SHP77 (cell line): ENCODE measurements around the gene GNB1L.

ENCODE experiments used
- DNase-seq, 2 experiments: peaks; one replicate each; lab custom pipeline; 2025; lab: John Stamatoyannopoulos, UW

GNB1L gene

DNA sequence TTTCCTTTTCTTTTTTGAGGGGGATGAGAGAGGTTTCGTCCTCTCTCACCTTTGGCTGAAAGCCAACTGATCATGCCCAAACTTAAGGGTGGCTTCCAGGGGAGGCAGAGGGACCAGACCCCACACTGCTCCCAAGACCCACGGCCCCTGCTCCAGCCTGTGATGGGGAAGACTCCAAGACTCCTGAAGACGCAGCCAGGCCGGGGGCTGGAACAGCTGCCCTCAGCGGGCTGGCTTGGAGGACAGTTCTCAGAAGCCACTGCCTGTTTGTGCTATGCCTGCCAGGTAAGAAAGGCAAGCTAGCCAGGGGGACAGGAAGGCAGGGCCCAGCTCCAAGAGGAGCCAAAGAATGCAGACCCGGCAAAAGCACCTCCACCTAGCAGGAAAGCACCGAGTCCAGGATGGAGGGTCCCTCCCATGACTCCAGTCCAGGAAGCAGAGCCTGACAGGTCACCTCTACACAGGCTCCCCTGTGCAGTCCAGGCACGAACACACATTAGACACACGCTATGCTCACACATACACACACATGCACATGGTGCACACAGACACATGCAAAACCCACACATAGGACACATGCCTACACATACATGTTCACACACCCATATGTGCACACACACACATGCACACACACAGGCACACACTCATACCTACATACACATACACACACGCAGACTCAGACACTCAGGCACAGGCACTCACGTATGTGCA, 31.3 kb downstream of the GNB1L start:
- DNase-seq = no peak

DNA sequence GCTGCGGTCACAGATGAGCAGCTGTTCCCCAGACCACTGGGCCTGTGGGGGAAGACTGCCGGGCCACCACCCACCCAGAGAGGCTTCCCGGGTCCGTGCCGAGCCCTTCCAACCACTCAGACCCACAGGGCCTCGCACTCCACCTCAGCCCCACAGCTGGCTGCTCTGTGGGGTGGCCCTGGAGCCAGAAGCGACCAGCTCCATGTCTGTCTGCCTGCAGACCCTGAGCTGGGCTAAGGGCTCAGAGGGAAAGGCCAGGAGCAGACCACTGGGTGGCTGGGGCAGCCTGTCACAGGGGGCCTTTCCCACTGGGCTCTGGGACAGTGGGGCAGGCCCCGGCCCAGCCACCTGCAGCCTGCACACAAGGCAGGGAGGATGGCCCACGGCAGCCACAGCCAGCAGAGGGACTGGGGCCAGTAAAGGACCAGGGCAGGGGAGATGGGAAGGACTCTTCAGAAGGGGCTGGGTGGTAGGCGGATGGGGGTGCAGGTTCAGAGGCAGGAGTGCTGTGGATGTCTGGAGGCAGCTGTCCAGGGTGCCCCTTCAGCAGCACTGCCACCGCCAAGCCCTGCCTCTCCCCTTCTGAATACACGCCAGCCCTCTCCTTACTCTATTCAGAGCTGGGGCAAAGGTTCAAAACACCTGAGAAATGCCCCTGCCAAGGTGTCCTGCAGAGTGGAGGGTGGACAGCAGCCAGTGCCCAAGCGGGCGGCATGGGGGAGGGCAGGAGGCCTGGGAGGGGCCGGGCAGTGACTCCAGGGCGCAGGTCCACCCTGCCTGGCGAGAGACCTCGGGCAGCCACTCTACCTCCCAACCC, 32.2 kb downstream of the GNB1L start:
- no peak for DNase-seq

DNA sequence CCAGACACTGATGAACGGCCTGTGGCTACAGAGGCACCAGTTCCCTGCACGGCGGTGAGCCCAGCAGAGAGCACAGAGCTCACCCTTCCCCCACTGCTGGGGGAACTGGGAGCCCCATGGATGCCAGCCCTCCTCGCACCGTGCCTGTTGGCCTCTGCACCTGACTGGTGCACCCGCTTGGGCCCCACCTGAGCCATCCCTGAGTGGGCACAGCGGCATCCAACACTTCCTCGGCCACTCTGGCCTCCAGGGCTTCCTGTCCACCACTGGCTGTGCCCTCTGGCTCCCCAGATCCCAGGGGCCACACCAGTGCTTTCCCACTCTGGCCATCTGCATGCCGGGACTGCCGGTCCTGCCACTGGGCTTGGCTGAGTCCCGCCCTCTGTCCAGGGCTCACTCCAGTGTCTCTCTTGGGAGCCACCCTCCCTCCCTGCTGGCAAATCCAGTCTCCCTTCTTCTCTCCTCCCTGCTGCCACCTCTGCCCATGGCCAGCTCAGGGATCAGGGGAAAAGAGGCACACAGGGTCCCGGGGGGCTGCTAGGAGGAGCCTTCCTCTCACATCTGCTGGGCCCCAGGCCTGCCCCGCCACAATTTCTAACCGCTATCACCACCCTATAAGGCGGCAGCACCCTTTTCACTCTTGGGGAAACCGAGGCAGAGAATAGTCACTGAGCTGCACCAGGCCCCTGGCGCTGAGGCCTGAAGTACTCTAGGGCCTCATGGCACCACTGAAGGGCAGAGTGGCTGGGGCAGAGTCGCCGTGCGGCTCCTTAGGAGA, 33.0 kb downstream of the GNB1L start:
- DNase-seq = no peak

DNA sequence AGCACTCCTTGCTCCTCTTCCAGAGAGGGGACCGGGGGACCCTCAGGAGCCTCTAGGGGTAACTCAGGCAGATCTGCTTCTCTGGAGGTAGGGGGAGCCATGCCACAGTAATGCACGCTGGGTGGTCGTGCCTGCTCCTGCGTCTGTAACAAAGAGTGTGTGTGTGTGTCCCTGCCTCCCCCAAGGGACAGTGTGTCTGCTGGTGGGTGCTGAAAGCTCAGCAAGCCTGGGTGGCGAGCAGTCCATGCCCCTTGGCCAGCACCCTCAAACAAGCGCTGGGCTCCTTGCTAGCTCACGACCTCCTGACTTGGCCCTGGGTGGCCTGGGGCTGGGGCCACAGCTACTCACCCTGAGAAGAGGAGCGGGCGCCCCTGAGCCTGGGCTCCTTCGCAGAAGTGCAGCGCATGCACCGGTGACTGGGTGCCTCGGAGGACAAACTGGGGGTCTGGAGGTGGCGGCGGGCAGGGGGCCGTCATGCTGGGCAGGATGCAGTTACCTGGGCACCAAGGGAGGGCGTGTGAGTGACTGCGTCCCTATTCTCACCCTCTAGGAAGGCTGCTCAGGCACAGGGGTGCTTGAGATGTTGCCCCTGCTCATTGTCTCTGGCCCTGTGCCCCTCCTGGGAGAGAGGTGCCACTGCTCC, 33.7 kb downstream of the GNB1L start:
- no peak for DNase-seq

DNA sequence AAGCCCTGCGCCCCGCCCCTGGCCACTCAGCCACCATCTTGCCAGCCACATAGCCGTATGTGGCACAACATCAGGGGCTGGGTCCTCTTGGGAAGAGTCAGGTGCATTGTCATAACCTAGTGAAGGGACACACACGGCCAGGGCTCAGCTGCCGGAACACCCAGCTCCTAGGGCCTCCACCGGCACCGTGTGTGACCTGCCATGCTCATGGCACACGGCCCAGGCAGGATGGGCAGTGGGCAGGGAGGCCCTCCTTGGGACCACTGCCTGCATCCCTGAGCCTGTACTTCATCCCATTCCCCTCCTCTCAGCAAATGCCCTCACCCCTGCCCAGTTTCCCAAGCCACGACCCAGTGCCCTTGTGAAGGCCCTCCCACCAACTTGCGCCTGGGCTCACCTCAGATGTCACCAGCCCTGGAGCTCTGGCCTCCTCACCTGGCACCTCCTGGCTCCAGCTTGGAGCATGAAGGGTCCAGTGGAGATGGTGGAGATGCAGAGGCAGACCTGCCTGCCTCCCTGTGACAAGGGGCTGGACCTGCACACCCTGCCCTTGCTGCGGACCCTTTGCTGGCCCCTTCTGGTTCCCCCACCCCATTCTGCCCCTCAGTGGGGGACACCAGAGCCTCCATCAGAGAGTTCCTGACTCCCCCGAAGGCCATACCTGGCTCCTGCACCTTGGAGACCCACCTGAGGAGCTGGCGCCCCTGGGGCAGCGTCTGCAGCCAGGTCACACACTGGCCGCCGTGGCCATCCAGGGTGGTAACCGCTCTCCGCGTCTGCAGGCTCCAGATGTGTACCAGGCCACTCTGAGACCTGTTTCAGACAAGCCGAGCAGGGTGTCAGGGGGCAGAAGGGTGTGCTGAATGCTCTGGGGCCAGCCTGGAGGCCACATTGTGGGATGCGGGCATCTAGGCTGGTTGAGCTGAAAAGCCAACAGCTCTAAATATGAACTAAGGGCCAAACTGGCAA, 34.5 kb downstream of the GNB1L start:
- no peak for DNase-seq

DNA sequence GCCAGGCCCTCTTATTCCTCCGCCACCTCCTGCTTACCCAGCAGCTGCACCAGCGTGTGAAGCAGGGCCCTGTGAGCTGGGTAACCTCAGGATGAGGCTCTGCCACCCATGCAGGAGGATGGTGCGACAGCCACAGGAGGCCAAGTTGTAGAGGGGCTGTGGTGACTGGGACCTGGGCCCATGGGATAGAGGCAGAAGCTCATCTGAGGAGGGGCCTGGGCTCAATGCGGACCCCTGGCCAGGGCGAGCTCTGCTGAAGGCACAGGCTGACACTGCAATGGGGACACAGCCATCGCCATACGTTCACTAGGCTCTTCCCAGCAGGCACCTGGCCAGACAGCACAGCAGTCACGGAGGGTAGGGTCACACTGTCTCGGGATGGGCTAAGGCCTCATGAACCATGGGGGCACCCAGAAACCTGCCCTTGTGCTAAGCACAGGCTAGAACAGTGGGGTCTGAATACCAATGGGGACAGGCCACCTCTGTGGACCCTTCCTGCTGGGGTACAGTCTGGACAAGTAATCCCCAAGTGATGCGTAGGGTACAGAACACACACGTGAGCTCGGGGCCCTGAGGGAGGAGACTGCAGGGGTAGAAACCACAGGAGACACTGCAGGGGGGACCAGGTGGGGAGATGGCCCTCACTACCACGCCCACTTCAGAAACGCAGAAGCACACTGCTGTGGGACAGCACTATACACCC, 35.3 kb downstream of the GNB1L start:
- no peak for DNase-seq

DNA sequence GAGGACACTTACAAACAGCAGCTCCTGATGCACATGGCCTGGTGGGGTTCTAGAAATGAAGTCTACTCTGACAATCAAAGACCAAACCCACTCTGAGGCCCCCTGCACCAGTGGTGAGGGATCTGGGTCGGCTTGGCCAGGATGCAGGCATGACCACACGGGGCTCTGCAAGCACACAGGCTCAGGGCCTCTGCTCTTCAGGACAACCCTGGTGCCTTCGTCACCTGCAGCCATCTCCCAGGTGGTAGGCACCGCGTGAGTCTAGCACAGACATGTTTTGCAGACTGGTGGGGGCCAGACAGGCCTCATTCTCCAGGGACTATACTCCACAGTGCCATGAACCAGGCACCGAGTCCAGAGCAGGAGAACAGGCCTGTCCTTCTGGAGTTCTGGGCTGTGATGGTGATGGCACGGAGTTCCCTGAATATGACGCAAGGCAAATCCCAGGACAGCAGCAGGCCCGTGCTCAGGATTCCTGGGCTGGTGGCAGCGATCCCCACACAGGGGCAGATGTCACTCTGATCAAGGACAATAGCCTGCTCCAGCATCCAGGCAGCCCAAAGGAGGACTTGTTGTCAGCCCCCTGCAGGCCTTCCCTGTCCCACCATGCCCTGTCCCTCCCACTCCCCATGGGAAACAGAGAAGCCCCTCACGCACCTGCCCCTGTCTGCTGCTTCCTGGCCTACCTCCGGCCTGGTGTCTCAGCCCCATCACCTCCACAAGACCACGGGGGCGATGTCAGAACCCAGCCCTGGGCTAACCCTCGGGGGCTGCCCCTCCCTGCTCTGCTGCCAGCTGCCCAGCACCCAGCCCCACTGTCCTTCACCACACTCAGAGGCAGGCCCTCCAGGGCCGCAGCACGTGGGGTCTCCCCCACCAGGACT, 36.1 kb downstream of the GNB1L start:
- DNase-seq = no peak

DNA sequence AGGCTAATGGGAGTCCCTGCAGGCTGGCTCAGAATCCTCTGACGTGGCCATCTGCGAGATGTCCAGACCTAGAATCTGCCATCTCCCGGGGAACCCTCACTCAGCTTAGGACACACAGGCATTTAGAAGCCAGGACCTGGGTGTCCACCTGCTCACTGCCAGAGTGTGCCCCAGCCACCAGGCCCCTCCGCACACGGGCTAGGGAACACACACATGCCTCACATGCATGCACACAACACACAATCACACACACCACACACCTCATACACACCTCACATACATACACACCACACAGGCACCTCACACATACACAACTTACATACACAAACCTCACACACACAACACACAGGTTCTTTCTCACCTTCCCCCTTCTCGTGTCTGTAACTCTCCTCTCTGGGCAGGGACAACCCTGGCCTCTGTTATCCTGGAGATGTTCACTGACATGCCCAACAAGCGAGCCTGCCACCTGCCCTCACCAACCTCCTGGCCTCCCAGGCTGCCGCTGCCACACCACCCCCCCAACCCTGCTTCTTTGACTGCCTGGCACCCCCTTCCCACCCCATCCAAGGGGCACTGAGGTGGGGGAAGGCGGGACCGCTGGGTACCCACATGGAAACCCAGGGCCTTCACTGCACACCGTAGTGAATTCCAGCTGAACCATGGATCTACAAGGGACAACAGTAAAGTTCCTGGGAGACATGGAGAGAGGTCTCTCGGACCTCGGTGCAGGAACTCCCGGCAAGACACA, 38.1 kb downstream of the GNB1L start:
- no peak for DNase-seq

DNA sequence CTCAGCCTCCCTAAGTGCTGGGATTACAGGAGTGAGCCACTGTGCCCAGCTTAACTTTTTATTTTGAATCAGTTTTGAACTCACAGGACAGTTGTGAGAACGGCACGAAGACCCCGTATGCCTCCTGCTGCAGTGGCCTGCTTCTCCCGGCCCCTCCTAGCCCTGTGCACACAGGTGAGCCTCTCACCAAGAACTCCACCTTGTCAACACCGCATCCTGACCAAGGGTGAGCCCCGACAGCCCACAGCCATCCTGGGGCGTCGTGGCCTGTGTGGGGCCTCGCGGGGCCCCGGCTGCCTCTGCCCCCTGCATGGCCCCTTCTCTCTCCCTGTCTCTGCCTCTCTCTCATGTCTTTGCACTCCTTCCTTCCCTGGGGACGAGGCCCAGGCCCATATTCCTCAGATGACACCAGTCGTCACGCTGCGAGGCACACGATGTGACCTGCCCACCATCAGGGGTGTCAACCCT, 38.8 kb downstream of the GNB1L start:
- DNase-seq = no peak

DNA sequence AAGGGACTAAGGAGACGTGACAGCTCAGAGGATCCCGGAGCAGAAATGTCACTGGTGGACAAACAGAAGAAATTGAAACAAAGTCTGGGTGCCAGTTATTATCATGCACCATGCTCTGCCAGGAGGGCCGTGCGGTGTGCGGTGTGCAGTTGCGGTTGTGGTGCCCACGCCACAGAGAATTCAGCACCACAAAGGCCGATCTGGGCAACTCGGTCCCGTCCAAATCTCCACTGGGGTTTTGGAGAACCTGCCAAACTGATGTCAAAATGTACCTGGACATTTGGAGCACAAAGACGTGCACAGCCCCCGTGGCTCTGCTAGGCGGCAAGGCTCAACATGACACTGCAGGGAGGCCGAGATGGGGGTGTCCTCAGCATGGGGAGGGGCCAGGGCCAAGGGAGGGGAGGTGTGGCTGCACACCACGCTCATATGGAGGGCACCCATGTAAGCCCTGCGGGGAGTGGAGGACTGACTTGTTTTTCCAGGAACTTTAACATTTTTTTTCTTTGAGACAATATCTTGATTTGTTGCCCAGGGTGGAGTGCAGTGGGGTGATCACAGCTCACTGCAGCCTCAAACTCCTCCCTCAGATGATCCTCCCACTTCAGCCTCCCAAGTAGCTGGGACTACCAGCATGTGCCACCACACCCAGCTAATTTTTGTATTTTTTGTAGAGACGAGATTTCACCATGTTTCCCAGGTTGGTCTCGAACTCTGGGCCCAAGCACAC, 39.4 kb downstream of the GNB1L start:
- no peak for DNase-seq

DNA sequence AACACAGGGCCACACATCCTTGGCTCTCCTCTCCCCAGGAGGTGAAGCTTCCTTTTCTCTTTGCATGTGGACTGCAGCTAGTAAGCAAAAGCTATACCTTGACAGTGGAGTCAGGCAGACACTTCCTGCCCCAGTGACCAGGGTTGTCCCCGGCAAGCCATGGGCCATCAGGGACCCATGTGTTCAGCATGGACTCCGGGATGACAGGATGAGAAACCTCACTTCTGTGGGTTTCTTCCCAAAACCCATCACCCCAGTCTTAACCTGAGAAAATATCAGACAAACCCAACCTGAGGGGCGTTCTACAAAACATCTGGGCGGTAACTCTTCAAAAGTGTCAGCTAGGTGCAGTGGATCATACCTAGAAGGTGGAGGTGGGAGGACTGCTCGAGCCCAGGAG, 40.2 kb downstream of the GNB1L start:
- no peak for DNase-seq

DNA sequence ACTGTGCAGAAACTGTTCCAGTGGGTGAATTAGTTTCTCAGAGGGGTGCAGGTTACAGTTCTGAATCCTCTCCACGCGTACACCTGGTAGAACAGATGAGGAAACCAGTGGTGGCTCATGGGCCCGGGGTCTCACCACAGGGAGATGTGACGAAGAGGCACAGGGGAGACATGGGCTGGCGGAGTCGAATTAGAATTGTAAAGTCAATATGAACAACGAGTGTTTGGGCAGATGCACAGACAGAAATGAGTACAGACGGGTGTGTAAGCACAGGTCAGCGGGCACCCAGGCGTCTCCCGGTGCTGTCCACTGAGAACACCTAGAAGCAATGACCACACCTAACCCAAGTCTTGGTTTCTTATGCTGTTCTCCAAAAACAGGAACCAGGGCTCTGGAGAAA, 41.8 kb downstream of the GNB1L start:
- DNase-seq = no peak

DNA sequence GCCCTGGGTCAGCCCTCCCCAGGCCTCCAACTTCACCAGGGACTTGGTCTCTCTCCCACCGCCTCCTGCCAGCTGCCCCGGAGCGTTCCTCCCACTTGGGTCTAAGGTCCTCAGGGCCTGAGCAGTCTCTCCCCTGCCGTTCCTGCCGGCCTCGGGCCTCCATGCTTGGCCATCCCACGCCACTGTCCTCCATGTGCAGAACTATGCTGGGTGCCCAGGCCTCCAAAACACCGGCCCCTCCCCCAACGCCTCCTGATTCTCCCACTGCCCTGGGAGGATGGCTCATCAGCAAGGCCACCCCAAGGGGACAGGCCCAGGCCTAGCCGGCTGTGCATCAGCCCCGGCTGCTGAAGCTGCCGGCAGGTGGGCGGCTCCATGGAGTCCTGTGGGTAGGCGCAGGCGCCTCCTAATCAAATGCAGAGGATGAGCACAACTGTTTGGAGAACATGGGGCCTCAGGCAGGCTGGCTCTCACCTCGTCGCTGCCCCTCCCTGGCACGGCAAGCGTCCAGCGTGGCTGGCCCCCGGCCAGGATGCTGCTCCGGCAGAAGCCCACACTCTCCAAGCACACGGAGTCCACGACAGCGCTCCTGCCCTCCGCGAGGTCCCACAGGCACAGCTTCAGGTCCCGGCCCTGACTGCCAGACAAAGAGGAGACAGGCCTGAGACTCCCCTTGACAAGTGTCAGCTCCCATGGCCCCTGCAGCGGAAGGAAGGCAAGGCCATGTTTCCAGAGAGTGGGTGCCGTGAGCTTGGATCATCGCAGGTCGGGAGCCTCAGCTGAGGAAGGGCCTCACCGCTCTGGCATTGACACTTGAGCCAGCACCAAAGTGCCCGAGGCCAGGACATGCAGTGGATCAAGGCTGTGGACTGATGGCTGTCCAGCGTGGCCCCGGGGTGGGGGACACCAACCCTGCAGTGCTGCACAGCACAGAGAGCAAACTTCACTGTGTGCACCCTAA, 42.6 kb downstream of the GNB1L start:
- no peak for DNase-seq

DNA sequence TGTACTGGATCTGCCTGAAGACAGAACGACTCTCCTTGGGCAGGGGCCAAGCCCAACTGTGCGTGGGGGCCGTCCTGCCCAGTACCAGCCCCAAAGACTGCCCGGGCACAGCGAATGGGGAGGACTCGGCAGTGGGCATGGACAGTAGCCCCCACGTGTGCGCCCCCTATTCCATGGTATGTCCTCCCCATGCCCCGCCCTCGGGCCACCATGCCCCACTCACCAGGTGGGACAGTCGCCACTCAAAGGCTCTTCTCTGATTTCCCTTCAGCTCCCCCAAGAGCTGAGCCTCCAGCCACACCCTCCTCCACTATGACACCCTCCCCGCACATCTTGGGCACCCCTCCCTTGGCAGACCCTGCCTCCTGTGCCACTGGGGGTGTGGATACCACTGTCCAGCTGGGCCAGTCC, 43.5 kb downstream of the GNB1L start:
- DNase-seq = no peak

DNA sequence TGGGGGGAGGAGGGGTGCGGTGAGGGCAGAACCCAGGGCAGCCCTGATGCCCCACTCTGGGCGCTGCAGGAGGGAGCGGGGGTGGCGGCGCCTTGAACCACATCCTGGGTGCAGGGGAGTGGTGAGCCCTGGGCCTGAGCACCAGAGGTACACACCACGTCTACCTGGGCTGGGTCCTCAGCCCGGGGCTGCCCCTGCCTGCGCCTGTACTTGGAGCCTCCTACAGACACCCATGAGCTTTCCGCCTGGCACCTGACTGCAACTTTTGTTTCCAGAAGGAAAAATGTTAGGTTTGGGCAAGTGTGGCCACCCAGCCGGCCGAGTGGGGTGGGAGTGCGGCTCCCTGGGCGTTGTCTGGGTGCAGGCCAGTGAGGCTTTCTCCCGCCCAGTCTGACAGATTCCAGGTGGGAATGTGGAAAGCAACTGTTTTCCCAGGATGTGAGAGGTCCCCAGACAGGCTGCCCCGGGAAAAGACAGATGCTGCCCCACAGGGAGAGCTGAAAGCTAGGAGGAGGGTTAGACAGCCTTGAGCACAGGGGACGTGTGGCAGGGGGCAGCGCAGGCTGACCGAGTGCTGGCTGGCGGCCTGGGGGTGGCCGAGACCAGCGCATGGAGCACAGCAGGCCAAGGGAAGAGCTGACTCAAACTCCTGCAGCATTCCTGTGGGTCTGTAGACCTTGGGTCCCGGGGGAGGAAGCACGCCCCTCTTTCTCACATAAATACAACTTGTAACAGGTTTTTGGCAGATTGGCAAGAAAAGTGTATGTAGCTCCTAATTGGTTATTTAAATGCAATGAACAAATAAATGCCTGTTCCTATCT, 44.1 kb downstream of the GNB1L start:
- no peak for DNase-seq

DNA sequence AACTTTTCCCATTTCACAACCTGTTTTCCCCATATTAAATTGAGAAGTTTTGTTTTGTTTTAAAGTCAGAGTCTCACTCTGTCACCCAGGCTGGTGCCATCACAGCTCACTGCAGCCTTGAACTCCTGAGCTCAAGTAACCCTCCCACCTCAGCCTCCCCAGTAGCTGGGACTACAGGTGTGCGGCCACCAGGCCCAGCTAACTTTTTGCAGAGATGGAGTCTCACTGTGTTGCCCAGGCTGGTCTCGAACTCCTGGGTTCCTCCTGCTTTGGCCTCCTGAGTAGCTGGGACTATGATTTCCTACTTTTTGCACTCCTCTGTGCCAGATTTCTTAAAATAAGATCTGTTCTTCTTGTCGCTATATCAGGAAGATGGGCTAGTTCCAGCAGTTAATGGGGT, 44.9 kb downstream of the GNB1L start:
- no peak for DNase-seq
